ENCODE data around the gene CNTN2. TPM values are rescaled to one million over a fixed set of nuclear protein-coding genes. Genes with fewer than 3 reads are reported as not detected.

CNTN2 gene
- polyA plus RNA-seq, 1 donor (not counting 4 experiments of a cell fraction or from before 2014, with no cell fraction given): not detected

DNA sequence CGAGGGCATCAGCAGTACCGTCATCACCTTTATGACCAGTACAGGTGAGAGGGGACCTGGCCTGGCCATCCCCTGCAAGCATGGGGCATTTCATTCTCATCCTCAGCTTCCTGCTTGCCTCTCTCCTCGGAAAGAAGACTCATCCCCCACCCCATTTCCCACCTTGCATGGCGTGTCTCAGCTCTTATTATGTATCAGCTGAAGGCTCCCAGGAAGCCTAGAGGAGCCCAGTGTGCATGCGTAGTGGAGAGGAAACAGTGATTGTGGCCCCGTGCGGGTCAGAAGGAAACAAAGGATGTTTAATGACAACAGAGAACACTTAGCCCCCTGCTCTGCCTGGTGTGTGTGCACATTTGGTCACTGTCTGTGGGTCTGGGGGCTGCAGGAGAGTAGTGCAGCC is 40.3 kb upstream of the CNTN2 start:
- Histone ChIP-seq H3K9me1 (ENCODE audit: control insufficient read depth, extremely low read depth, insufficient read depth, low read length) (no peaks in the 10 kb centered on the region), H3K4me1 (ENCODE audit: control insufficient read depth, extremely low read depth, insufficient read depth, low read length) (no peaks in the 10 kb centered on the region), H3K4me2 (ENCODE audit: control insufficient read depth, extremely low read depth, insufficient read depth, low read depth, low read length) (no peak overlapping the region), H2AFZ (ENCODE audit: control insufficient read depth, low read length) (no peak overlapping the region), H4K20me1 (ENCODE audit: control insufficient read depth, extremely low read depth, insufficient read depth, low read length) (no peaks in the 10 kb centered on the region), H3K27me3 (ENCODE audit: control insufficient read depth, extremely low read depth, insufficient read depth, low read length) (peaks cover 38% of the 10 kb centered on the region), H3K4me3 (ENCODE audit: control insufficient read depth in 2 of 3, extremely low read depth in 1 of 3, insufficient read depth in 2 of 3, low read depth in 1 of 3, low read length in 3 of 3) (no peak overlapping the region), H3K27ac (ENCODE audit: control insufficient read depth, insufficient read depth, low read length) (no peak overlapping the region), H3K79me2 (ENCODE audit: control insufficient read depth, insufficient read depth, low read length) (no peaks in the 10 kb centered on the region), H3K9me3 (ENCODE audit: control insufficient read depth, low read depth, low read length) (no peaks in the 10 kb centered on the region), H3K36me3 (ENCODE audit: control insufficient read depth in 2 of 2, extremely low read depth in 1 of 2, insufficient read depth in 2 of 2, low read length in 2 of 2) (no peaks in the 10 kb centered on the region), H3K9ac (ENCODE audit: control insufficient read depth, extremely low read depth, insufficient read depth, low read length) (no peak overlapping the region)
- no peak for DNase-seq (ENCODE audit: low read depth, low spot score)
- no peak for TF ChIP-seq EZH2 (IDR thresholded peaks at IDR 0.05; ENCODE audit: low read length)
- TF ChIP-seq, protein P1, sequence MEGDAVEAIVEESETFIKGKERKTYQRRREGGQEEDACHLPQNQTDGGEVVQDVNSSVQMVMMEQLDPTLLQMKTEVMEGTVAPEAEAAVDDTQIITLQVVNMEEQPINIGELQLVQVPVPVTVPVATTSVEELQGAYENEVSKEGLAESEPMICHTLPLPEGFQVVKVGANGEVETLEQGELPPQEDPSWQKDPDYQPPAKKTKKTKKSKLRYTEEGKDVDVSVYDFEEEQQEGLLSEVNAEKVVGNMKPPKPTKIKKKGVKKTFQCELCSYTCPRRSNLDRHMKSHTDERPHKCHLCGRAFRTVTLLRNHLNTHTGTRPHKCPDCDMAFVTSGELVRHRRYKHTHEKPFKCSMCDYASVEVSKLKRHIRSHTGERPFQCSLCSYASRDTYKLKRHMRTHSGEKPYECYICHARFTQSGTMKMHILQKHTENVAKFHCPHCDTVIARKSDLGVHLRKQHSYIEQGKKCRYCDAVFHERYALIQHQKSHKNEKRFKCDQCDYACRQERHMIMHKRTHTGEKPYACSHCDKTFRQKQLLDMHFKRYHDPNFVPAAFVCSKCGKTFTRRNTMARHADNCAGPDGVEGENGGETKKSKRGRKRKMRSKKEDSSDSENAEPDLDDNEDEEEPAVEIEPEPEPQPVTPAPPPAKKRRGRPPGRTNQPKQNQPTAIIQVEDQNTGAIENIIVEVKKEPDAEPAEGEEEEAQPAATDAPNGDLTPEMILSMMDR (optimal IDR thresholded peaks at IDR 0.05 in 1 of 3, IDR thresholded peaks at IDR 0.05 in 1 of 3, conservative IDR thresholded peaks at IDR 0.05 in 1 of 3; ENCODE audit: extremely low read depth in 1 of 3, insufficient read depth in 2 of 3, low read length in 3 of 3): no peak
- FAIRE-seq: no peak
- dilution Hi-C loops (cut with MboI; ENCODE audit: extremely low pct_ligation_motif_present, low sequenced_read_pairs): no loop called here

DNA sequence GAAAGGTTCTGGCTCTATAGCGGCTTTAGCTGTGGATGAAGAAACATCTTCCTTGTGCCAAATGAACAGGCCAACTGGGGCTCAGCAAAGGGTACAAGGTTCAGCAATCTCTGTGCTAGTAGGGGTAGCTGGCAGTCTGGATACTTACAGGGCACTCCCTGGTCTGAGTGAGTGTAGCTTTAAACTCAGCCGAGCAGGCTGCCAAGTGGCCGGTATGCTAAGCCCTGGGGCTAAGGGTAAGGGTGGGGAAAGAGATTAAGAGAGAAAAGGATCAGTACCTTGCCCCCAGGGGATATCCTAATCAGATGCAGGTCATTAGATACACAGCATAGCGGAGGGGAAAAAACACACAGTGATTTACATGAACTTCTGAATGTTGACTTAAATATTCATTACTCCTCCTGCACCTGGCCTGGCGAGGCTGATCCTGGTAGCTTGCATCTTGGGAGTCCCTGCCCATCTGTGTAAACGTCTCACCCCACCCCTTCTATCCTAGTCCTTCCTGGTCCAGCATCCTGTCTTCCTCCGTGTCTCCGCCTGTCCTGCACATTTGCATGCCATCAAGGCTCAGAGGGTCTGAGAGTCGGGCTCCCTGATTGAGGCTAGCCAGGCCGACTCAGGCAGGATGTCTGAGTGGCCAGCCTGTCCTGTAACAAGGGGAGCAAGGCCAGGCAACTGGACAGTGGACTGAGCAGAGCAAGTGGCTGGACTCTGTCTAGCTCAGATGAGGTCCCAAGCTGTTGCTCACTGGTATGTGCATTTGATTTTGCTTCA is 39.5 kb upstream of the CNTN2 start:
- H3K4me1 ChIP-seq (ENCODE audit: control insufficient read depth, extremely low read depth, insufficient read depth, low read length): no peaks in the 10 kb centered on the region
- TF ChIP-seq, protein P1 (optimal IDR thresholded peaks at IDR 0.05 in 1 of 3, IDR thresholded peaks at IDR 0.05 in 1 of 3, conservative IDR thresholded peaks at IDR 0.05 in 1 of 3; ENCODE audit: extremely low read depth in 1 of 3, insufficient read depth in 2 of 3, low read length in 3 of 3): no peak
- TF ChIP-seq EZH2 (IDR thresholded peaks at IDR 0.05; ENCODE audit: low read length): no peak
- no peaks in the 10 kb centered on the region for H3K9me1 ChIP-seq (ENCODE audit: control insufficient read depth, extremely low read depth, insufficient read depth, low read length)
- FAIRE-seq (no peak), DNase-seq (ENCODE audit: low read depth, low spot score) (no peak)
- H3K9me3 ChIP-seq (ENCODE audit: control insufficient read depth, low read depth, low read length): no peaks in the 10 kb centered on the region
- no peak overlapping the region for H2AFZ ChIP-seq (ENCODE audit: control insufficient read depth, low read length)
- H3K9ac ChIP-seq (ENCODE audit: control insufficient read depth, extremely low read depth, insufficient read depth, low read length): no peak overlapping the region
- dilution Hi-C loops (cut with MboI; ENCODE audit: extremely low pct_ligation_motif_present, low sequenced_read_pairs): no loop called here
- H3K4me2 ChIP-seq (ENCODE audit: control insufficient read depth, extremely low read depth, insufficient read depth, low read depth, low read length): no peak overlapping the region
- H3K27me3 ChIP-seq (ENCODE audit: control insufficient read depth, extremely low read depth, insufficient read depth, low read length): peaks cover 38% of the 10 kb centered on the region
- H3K27ac ChIP-seq (ENCODE audit: control insufficient read depth, insufficient read depth, low read length): no peak overlapping the region
- H3K79me2 ChIP-seq (ENCODE audit: control insufficient read depth, insufficient read depth, low read length): no peaks in the 10 kb centered on the region
- H3K36me3 ChIP-seq (ENCODE audit: control insufficient read depth in 2 of 2, extremely low read depth in 1 of 2, insufficient read depth in 2 of 2, low read length in 2 of 2): no peaks in the 10 kb centered on the region
- no peaks in the 10 kb centered on the region for H4K20me1 ChIP-seq (ENCODE audit: control insufficient read depth, extremely low read depth, insufficient read depth, low read length)
- H3K4me3 ChIP-seq (ENCODE audit: control insufficient read depth in 2 of 3, extremely low read depth in 1 of 3, insufficient read depth in 2 of 3, low read depth in 1 of 3, low read length in 3 of 3): no peak overlapping the region
